Omental fat pad (tissue), 4 donors: ENCODE measurements around the gene SYPL1. TPM values are rescaled to one million over a fixed set of nuclear protein-coding genes. Genes with fewer than 3 reads are reported as not detected.

Experiments used
- ATAC-seq: fragments of 150-250 bp; one replicate; pipeline ENCODE4 v1.9.1; 2016; ENCODE audit warnings: mild to moderate bottlenecking, moderate library complexity; ENCODE audit not compliant: low FRiP score
- DNase-seq: peaks from one replicate; pipeline ENCODE4 v3.0.0-alpha.2; 2019; ENCODE audit warnings: low spot score
- CTCF ChIP-seq, 3 donors: fragments of 450-650 bp; IDR thresholded peaks; one replicate each; pipeline ENCODE4 v1.5.1; 2016 to 2017; ENCODE audit warnings: antibody characterized with exemption in 3 of 3, mild to moderate bottlenecking in 3 of 3, moderate library complexity in 2 of 3
- total RNA-seq, 4 donors: library from RNA; depleted of rRNA; stranded (reverse); fragments of >200 nt; gene quantifications; one replicate each; pipeline ENCODE4 v1.1.0, GENCODE V29; 2016

The SYPL1 gene
- total RNA-seq, 4 donors from 2014 or later: 61.5 to 120 (median 70.6) TPM

DNA sequence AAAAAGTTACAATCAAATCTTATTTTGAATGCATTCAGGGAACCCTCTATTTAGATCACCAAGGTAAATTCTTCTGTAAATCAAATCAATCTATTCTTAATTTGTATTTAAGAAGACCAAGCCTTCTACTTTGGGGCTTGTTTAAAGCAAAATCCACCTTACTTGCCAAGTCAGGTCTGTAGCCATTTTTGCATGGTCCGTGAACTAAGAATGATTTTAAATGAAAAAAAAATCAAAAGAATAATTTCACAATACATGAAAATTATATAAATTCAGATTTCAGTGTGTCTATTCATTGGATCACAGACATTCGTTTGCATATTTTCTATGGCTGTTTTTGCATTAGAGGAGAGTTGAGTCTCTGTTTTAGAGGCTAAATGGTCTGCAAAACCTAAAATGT lies 59.4 kb downstream of the SYPL1 start:
- DNase-seq (no peak), ATAC-seq (no peak)
- TF ChIP-seq CTCF (IDR thresholded peaks at IDR 0.05): no peak

DNA sequence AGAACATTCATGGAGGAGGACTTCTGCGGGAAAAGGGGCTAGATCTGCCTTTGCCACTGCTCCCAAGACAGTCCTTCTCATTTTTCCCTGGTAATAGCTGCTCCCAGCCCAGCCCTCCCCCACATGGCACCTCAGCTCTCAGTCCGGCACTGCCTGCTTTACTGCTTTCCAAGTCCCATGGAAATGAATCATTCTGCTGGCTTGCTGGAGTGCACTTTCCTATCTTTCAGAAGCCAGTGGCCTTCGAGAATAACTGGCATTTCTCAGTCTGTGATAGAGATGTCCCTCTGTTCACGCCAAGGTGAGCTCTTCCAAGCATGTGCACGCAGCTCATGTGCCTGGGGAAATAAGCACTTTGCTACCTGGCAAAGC lies 61.4 kb downstream of the SYPL1 start:
- no peak for TF ChIP-seq CTCF (IDR thresholded peaks at IDR 0.05)
- DNase-seq (no peak), ATAC-seq (peak; percentile 78)

GRCh38 chr7:106050002-106050745 lies 61.9 kb downstream of the SYPL1 start:
- DNase-seq: no peak
- TF ChIP-seq CTCF (IDR thresholded peaks at IDR 0.05): no peak
- peak; percentile 75 for ATAC-seq

DNA sequence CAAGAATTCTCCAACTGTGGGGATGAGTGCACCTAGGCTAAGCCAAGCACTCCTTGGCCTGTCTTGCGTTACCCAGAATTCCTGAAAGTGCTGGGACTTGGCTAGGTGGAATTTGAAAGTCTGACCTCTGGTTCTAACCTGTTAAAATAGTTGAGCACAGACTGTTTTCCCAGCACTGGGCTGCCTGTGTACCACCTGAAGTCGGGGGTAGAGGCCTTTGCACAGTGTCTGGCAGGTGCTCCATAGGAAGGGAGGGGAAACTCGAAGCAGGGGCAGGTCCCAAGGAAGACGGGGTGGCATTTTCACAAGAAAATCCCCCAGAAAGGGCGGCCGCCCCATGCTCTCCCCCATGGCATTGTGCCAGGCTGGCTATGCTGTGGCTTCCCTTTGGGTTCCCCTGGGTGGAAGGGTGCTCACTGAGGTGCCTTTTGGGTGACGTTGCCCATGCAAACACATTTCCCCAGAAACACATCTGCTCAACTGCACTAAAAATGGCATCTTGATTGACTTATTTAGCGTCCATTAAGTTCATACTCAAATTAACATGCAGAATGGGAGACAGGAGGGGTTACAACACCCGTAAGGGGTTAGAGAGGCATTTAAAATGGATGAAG lies 62.9 kb downstream of the SYPL1 start:
- no peak for ATAC-seq
- TF ChIP-seq CTCF (IDR thresholded peaks at IDR 0.05): no peak
- DNase-seq: no peak

DNA sequence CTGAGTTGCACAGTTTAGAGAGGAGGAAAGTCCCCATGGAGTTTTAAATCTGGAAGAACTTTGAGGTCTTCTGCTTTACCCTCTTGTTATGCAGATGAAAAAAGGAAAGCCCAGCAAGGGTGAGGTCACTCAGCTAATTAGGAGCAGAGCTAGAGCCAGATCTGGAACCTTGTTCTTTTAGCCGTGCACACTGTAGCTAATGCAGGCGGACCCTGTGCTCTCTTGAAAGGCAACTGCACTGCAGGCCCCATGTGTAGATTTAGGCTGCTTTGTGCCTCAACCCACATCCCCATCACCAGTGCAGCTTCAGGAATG lies 63.4 kb downstream of the SYPL1 start:
- TF ChIP-seq CTCF (IDR thresholded peaks at IDR 0.05): no peak
- no peak for DNase-seq
- no peak for ATAC-seq

DNA sequence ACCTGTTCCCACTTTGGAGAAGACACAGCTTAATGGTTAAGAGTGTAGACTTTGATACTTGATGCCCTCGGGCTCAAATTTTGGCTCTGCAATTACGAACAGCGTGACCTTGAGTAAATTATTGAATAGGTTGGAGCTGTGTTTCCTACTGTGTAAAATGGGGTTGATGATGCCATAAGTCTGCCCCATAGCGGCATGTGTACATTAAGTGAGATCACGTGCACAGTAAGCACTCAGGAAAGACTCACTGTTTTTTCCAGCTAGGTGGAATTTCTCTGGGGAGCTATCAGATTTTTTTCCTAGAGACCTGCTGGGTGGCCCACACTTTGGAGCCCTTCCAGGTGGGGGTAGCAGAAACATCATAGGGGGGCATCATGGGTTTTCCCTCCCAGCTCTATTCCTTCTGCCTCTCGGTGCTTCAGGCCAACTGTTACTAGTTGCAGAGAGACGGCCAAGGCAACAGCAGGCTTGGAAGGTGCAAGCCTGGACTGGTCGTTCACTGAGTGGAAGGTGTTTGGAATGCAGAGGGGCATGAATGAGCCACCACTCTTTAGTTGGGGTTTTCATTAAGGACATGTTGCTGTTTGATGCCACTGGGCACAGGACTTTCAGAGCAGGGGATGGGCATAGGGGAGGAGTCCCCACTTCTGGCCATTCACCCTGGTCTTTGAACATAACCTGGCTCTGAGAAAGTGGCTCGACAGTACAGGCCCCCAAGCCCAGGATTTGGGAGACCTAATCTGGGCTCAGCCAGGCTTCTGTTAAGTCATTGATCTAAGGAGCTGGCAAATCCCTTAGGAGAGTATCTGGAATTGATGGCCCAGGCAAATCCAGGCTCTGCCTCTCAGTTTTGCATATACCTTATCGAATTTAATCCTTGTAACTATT lies 64.0 kb downstream of the SYPL1 start:
- ATAC-seq (no peak), DNase-seq (no peak)
- no peak for TF ChIP-seq CTCF (IDR thresholded peaks at IDR 0.05)
